Measurements from ENCODE around the gene F2.

F2 gene

DNA sequence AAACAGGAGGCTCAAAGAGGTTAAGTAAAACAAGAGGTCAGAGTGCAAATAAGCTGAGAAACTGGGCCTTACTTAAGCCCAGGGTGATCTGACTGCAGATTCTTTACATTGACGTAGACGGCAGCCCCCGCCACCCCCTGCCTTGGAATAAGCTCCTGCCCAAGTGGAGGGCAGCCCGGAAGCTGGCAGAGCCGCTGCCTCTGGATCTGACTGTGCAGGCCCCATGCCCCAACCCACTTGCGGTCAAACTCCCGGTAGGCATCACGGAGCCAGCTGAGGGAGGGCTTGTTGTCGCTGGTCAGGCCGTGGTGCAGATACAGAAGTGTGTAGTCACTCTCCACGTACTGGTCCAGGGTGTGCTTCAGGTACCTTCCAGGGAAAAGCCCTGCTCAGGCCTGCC lies 37.2 kb upstream of the F2 start:
- Histone ChIP-seq H3K27me3 (ENCODE audit: insufficient read depth, low read length) (no peaks in the 10 kb centered on the region), H4K8ac (ENCODE audit: low read depth, low read length) (no peak overlapping the region)
- WGBS (ENCODE audit: extremely low coverage, insufficient coverage, insufficient read length) = no CpG with 5 or more reads among the region's 11 CpGs

DNA sequence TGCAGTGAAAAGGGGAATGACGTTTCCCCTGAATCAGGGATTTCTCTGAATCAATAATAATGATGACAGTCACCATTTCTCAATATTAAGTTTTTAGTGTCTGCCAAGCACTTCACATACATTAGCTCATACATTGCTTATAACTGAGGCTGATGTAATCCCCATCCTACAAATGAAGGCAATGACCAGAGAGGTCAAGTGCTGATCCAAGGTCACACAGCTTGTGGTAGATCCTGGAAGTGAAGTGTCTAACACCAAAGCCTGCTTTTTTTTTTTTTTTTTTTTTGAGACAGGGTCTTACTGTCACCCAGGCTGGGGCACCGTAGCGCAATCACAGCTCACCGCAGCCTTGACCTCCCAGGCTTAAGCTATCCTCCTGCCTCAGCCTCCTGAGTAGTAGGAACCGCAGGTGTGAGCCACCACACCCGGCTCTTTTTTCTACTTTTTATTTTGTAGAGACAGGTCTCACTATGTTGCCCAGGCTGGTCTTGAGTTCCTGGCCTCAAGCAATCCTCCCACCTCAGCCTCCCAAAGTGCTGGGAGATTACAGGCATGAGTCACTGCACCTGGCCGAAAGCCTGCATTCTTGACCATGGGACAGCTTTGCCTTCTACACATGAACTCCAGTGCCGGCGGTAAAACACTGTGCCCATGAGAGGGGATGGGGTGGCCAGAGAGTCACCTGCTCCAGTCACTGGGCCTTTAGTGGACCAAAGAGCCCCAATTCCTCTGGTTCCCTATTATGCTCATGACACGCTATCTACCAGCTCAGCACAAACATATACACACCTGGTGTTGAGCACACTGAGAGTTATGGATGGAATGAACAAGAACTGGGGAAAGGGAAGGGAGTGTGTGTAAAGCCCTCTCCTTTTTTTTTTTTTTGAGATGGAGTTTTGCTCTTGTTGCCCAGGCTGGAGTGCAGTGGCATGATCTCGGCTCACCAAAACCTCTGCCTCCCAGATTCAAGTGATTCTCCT lies 36.0 kb upstream of the F2 start:
- peaks cover 54 to 60% of the 10 kb centered on the region in 2 experiments for H3K36me3 ChIP-seq (ENCODE audit: control insufficient read depth in 1 of 2, insufficient read depth in 2 of 2, low read length in 2 of 2)
- H3K4me2 ChIP-seq (ENCODE audit: low read length) = no peak overlapping the region
- H2BK5ac ChIP-seq (ENCODE audit: low read depth, low read length, poor library complexity) = no peak overlapping the region
- no peak overlapping the region for H4K91ac ChIP-seq (ENCODE audit: low read depth, low read length)
- no CpG with 5 or more reads among the region's 11 CpGs for WGBS (ENCODE audit: extremely low coverage, insufficient coverage, insufficient read length)
- peak; percentile 87 to 93 for DNase-seq
- H2BK12ac ChIP-seq (ENCODE audit: low read length) = no peak overlapping the region
- H3K27me3 ChIP-seq (ENCODE audit: insufficient read depth, low read length) = no peaks in the 10 kb centered on the region
- no peak overlapping the region for H3K23ac ChIP-seq (ENCODE audit: low read length)
- H3K4me1 ChIP-seq (ENCODE audit: control insufficient read depth in 1 of 2, insufficient read depth in 2 of 2, low read length in 2 of 2) = no peaks in the 10 kb centered on the region
- H3K79me1 ChIP-seq (ENCODE audit: low read length) = no peaks in the 10 kb centered on the region
- H3K9me3 ChIP-seq (ENCODE audit: insufficient read depth, low read depth, low read length) = no peaks in the 10 kb centered on the region
- H3K79me2 ChIP-seq (ENCODE audit: control insufficient read depth, insufficient read depth, low read length, poor library complexity) = no peaks in the 10 kb centered on the region
- H4K12ac ChIP-seq (ENCODE audit: low read depth, low read length) = no peak overlapping the region
- H3K27ac ChIP-seq (ENCODE audit: low read depth, low read length) = no peak overlapping the region
- H3K4me3 ChIP-seq (ENCODE audit: low read depth, low read length) = no peak overlapping the region
- no peak overlapping the region for H3K9ac ChIP-seq (ENCODE audit: low read length)
- H2AK5ac ChIP-seq (ENCODE audit: low read length) = no peak overlapping the region
- H2AFZ ChIP-seq (ENCODE audit: insufficient read depth, low read length, poor library complexity) = no peak overlapping the region
- no peak overlapping the region for H3K18ac ChIP-seq (ENCODE audit: low read length)
- H2BK120ac ChIP-seq (ENCODE audit: insufficient read depth, low read length, poor library complexity) = no peak overlapping the region
- H3K4ac ChIP-seq (ENCODE audit: low read depth, low read length) = no peak overlapping the region
- no peak overlapping the region for H3K14ac ChIP-seq (ENCODE audit: low read length)
- no peak overlapping the region for H4K8ac ChIP-seq (ENCODE audit: low read depth, low read length)

More for the DNA sequence above, 37.2 kb upstream of the F2 start:
- Histone ChIP-seq H3K18ac (ENCODE audit: low read length) (no peak overlapping the region), H2BK120ac (ENCODE audit: insufficient read depth, low read length, poor library complexity) (no peak overlapping the region), H3K9ac (ENCODE audit: low read length) (no peak overlapping the region), H3K79me1 (ENCODE audit: low read length) (no peaks in the 10 kb centered on the region), H3K4me3 (ENCODE audit: low read depth, low read length) (no peak overlapping the region), H2BK5ac (ENCODE audit: low read depth, low read length, poor library complexity) (no peak overlapping the region), H3K4ac (ENCODE audit: low read depth, low read length) (no peak overlapping the region), H3K23ac (ENCODE audit: low read length) (no peak overlapping the region), H2BK12ac (ENCODE audit: low read length) (no peak overlapping the region), H3K36me3 (ENCODE audit: control insufficient read depth in 1 of 2, insufficient read depth in 2 of 2, low read length in 2 of 2) (peaks cover 50 to 56% of the 10 kb centered on the region in 2 experiments), H3K79me2 (ENCODE audit: control insufficient read depth, insufficient read depth, low read length, poor library complexity) (no peaks in the 10 kb centered on the region), H3K27ac (ENCODE audit: low read depth, low read length) (no peak overlapping the region), H4K91ac (ENCODE audit: low read depth, low read length) (no peak overlapping the region), H3K14ac (ENCODE audit: low read length) (no peak overlapping the region), H2AK5ac (ENCODE audit: low read length) (no peak overlapping the region), H3K4me2 (ENCODE audit: low read length) (no peak overlapping the region), H3K4me1 (ENCODE audit: control insufficient read depth in 1 of 2, insufficient read depth in 2 of 2, low read length in 2 of 2) (no peaks in the 10 kb centered on the region), H2AFZ (ENCODE audit: insufficient read depth, low read length, poor library complexity) (no peak overlapping the region), H3K9me3 (ENCODE audit: insufficient read depth, low read depth, low read length) (no peaks in the 10 kb centered on the region), H4K12ac (ENCODE audit: low read depth, low read length) (no peak overlapping the region)
- DNase-seq = no peak

DNA sequence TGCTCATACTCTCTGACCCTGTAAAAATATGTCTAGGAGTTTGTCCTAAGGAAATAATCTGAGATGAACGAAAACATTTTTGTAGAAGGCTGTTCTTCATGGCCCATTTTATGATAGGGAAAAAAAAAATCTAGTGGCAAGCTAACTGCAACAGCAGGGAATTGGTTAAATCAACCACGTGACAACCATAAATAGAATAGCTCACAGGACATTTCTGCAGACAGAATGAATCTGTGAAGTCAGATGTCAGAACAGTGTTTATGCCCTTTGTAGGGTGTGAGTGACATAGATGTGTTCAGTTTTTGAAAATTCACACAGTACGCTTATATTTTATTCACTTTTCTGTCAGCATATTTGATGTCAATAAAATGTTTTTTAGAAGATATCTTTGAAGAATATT lies 34.6 kb upstream of the F2 start:
- no peak overlapping the region for H2BK5ac ChIP-seq (ENCODE audit: low read depth, low read length, poor library complexity)
- H3K4me2 ChIP-seq (ENCODE audit: low read length) = no peak overlapping the region
- DNase-seq = no peak
- no peak overlapping the region for H2BK12ac ChIP-seq (ENCODE audit: low read length)
- no peaks in the 10 kb centered on the region for H3K79me1 ChIP-seq (ENCODE audit: low read length)
- no peak overlapping the region for H3K4ac ChIP-seq (ENCODE audit: low read depth, low read length)
- peaks cover 43 to 51% of the 10 kb centered on the region in 2 experiments for H3K36me3 ChIP-seq (ENCODE audit: control insufficient read depth in 1 of 2, insufficient read depth in 2 of 2, low read length in 2 of 2)
- H3K23ac ChIP-seq (ENCODE audit: low read length) = no peak overlapping the region
- no peak overlapping the region for H2AFZ ChIP-seq (ENCODE audit: insufficient read depth, low read length, poor library complexity)
- H4K12ac ChIP-seq (ENCODE audit: low read depth, low read length) = no peak overlapping the region
- H3K9me3 ChIP-seq (ENCODE audit: insufficient read depth, low read depth, low read length) = no peaks in the 10 kb centered on the region
- H2BK120ac ChIP-seq (ENCODE audit: insufficient read depth, low read length, poor library complexity) = no peak overlapping the region
- no peak overlapping the region for H4K91ac ChIP-seq (ENCODE audit: low read depth, low read length)
- no peaks in the 10 kb centered on the region for H3K4me1 ChIP-seq (ENCODE audit: control insufficient read depth in 1 of 2, insufficient read depth in 2 of 2, low read length in 2 of 2)
- no peaks in the 10 kb centered on the region for H3K27me3 ChIP-seq (ENCODE audit: insufficient read depth, low read length)
- no peak overlapping the region for H4K8ac ChIP-seq (ENCODE audit: low read depth, low read length)
- no peak overlapping the region for H3K9ac ChIP-seq (ENCODE audit: low read length)
- no CpG with 5 or more reads among the region's 3 CpGs for WGBS (ENCODE audit: extremely low coverage, insufficient coverage, insufficient read length)
- no peak overlapping the region for H3K18ac ChIP-seq (ENCODE audit: low read length)
- H3K14ac ChIP-seq (ENCODE audit: low read length) = no peak overlapping the region
- H3K79me2 ChIP-seq (ENCODE audit: control insufficient read depth, insufficient read depth, low read length, poor library complexity) = no peaks in the 10 kb centered on the region
- no peak overlapping the region for H2AK5ac ChIP-seq (ENCODE audit: low read length)
- no peak overlapping the region for H3K4me3 ChIP-seq (ENCODE audit: low read depth, low read length)
- H3K27ac ChIP-seq (ENCODE audit: low read depth, low read length) = no peak overlapping the region

DNA sequence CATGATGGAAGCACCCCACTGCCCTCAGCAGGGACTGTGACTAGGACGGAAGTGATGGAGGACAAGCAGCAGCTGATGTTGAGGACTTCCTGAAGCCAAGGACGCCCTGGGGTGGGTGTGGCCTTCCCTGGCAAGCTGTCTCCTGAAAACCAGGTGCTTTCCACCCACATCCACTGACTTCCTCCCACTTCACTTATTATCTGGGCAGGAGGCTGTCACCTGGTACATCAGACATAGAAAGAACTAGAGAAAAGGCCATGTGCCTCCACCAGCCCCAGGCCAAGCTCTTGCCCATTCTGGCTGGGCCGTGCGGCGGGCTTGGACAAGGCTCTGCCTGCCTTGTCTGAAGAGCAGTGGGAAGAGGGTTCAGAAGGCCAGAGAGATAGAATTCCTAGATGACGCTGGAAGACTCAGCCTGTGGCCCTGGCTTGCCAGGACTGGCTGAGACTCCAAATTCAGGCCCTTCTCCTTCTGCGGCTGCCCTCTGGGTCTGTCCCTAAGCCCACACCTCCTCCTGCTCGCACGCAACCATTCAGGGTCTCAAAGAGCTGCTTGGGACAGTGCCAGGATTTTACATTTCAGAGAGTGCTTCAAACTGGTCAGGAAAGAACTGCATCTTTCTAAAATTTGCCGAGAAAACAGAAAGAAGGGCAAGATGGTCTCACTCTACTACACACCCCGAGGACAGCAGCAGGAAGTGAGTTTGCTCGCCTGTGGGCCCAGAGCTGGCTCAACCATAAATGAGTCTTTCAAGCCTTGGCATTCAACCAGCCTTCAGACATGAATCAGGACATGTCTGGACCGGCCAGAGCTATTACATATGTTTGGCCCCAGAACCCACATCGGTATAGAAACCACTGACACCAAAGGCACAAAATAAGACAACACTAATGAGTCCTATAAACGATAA lies 31.9 kb upstream of the F2 start:
- Histone ChIP-seq H3K9me3 (ENCODE audit: insufficient read depth, low read depth, low read length) (no peaks in the 10 kb centered on the region), H3K27me3 (ENCODE audit: insufficient read depth, low read length) (no peaks in the 10 kb centered on the region), H2BK12ac (ENCODE audit: low read length) (no peak overlapping the region), H3K4me2 (ENCODE audit: low read length) (no peak overlapping the region), H4K8ac (ENCODE audit: low read depth, low read length) (no peak overlapping the region), H3K79me2 (ENCODE audit: control insufficient read depth, insufficient read depth, low read length, poor library complexity) (no peaks in the 10 kb centered on the region), H2AK5ac (ENCODE audit: low read length) (no peak overlapping the region), H3K4ac (ENCODE audit: low read depth, low read length) (no peak overlapping the region), H3K4me1 (ENCODE audit: control insufficient read depth in 1 of 2, insufficient read depth in 2 of 2, low read length in 2 of 2) (peaks cover 3 to 4% of the 10 kb centered on the region in 2 experiments), H4K12ac (ENCODE audit: low read depth, low read length) (no peak overlapping the region), H3K27ac (ENCODE audit: low read depth, low read length) (no peak overlapping the region), H3K79me1 (ENCODE audit: low read length) (peaks cover 3% of the 10 kb centered on the region), H2BK120ac (ENCODE audit: insufficient read depth, low read length, poor library complexity) (no peak overlapping the region), H3K36me3 (ENCODE audit: control insufficient read depth in 1 of 2, insufficient read depth in 2 of 2, low read length in 2 of 2) (peaks cover 23 to 34% of the 10 kb centered on the region in 2 experiments), H4K91ac (ENCODE audit: low read depth, low read length) (no peak overlapping the region), H2BK5ac (ENCODE audit: low read depth, low read length, poor library complexity) (no peak overlapping the region), H3K18ac (ENCODE audit: low read length) (no peak overlapping the region), H2AFZ (ENCODE audit: insufficient read depth, low read length, poor library complexity) (peak overlapping the region; percentile 3), H3K9ac (ENCODE audit: low read length) (no peak overlapping the region), H3K23ac (ENCODE audit: low read length) (no peak overlapping the region), H3K4me3 (ENCODE audit: low read depth, low read length) (no peak overlapping the region), H3K14ac (ENCODE audit: low read length) (no peak overlapping the region)
- DNase-seq = peak; percentile 79
- no CpG with 5 or more reads among the region's 15 CpGs for WGBS (ENCODE audit: extremely low coverage, insufficient coverage, insufficient read length)
